Measurements from ENCODE around the gene RNASEH2B. TPM values are rescaled to one million over a fixed set of nuclear protein-coding genes. Genes with fewer than 3 reads are reported as not detected.
A peak's percentile ranks its signal among the peaks of the same experiment; 100 is the strongest.

Gene RNASEH2B
- total and polyA plus RNA-seq, 2 of the 8 experiments (the other 6 are each of a cell fraction or from before 2014, with no cell fraction given), result 19.3 to 43.9 TPM

DNA sequence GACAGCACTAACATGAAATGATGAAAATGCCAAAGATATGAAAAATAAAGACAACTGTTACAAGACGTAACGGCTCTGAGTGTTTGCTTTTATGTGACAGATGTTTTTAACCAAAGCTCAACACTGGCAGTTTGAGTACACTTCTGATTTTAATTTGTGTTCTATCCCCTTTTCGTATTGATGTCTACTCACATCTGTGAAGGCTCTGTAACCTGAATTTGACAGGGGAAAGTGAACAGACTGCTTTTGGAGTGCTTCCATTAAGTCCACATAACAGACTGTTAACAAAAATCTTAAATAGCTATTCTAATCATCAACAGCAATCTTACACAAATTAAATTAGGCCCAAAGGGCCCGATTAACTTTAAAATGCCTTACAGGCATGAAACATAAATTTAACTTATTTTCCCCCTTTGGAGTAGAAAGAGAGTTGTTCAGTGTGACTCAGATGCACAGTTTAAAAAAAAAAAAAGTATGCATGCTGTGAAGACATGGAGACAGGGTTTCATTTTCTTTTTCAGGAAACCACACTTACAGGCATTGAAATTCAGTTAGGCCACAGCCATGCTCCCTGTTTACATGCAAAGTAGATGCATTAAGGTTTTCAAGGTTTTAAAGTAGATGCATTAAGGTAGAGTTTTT, 16.3 kb upstream of the RNASEH2B start:
- Histone ChIP-seq H3K18ac (ENCODE audit: extremely low read depth, low read length) (no peak overlapping the region), H3K36me3 (ENCODE audit: control insufficient read depth in 2 of 4, insufficient read depth in 4 of 4, low read length in 3 of 4) (no peaks in the 10 kb centered on the region), H3K9me3 (ENCODE audit: insufficient read depth in 2 of 2, low read depth in 1 of 2, low read length in 1 of 2) (no peaks in the 10 kb centered on the region; a peak in 1 of 4 replicates), H3K14ac (ENCODE audit: insufficient read length) (no peak overlapping the region), H2BK5ac (ENCODE audit: low read depth, low read length) (no peak overlapping the region), H2BK120ac (replicated peaks; ENCODE audit: low read depth, low read length) (peak overlapping the region; percentile 98), H3K23ac (ENCODE audit: insufficient read length) (no peak overlapping the region), H3K23me2 (ENCODE audit: low read depth, low read length) (no peaks in the 10 kb centered on the region), H2BK15ac (ENCODE audit: low read length) (no peak overlapping the region), H3K79me2 (ENCODE audit: control insufficient read depth in 1 of 2, insufficient read depth in 2 of 2, low read length in 2 of 2) (no peaks in the 10 kb centered on the region), H3K27ac (ENCODE audit: low read depth, low read length) (no peak overlapping the region), H3K56ac (replicated peaks; ENCODE audit: insufficient read length, low read depth, low read length) (no peak overlapping the region), H3K4me3 (ENCODE audit: extremely low read depth in 1 of 4, insufficient read depth in 2 of 4, low read depth in 3 of 4, low read length in 4 of 4) (peak overlapping the region in 1 of 4 experiments; percentile 14; a peak in 1 of 8 replicates), H2AFZ (ENCODE audit: low read length) (no peak overlapping the region), H3K4me2 (ENCODE audit: insufficient read depth in 1 of 2, low read depth in 2 of 2, low read length in 2 of 2) (peak overlapping the region; percentile 27 to 47; a peak in 3 of 4 replicates), H3K9ac (replicated peaks in 1 of 4; ENCODE audit: extremely low read depth in 1 of 4, low read depth in 3 of 4, low read length in 3 of 4) (no peak overlapping the region), H2BK12ac (ENCODE audit: low read depth, low read length) (no peak overlapping the region), H3K4me1 (replicated peaks in 1 of 4; ENCODE audit: control insufficient read depth in 3 of 4, insufficient read depth in 4 of 4, low read length in 3 of 4) (peaks cover 0 to 11% (median 5%) of the 10 kb centered on the region in 4 experiments; a peak in 4 of 7 replicates), H2BK20ac (ENCODE audit: low read length) (no peak overlapping the region; the same call in 1 of the 2 replicates), H4K8ac (ENCODE audit: extremely low read depth, insufficient read depth, low read length) (no peak overlapping the region), H4K91ac (replicated peaks; ENCODE audit: insufficient read length, low read length) (no peak overlapping the region), H3K4ac (replicated peaks; ENCODE audit: insufficient read length, low read depth, low read length) (no peak overlapping the region), H2AK5ac (ENCODE audit: low read depth, low read length) (no peak overlapping the region), H3K27me3 (replicated peaks in 1 of 4; ENCODE audit: control insufficient read depth in 3 of 4, extremely low read depth in 1 of 4, insufficient read depth in 3 of 4, low read length in 3 of 4) (no peaks in the 10 kb centered on the region), H3K79me1 (ENCODE audit: low read depth, low read length) (no peaks in the 10 kb centered on the region), H4K20me1 (replicated peaks in 1 of 2; ENCODE audit: control insufficient read depth in 1 of 2, insufficient read depth in 2 of 2, low read length in 2 of 2) (no peaks in the 10 kb centered on the region), H4K5ac (ENCODE audit: insufficient read length, low read depth, low read length) (peak overlapping the region; percentile 18)
- POLR2A ChIA-PET (ENCODE audit: partially characterized antibody), result interaction anchor here (1.6 to 2.7 kb wide), 2 partner anchors 16 to 51 kb away, joined by 4 to 13 read pairs; partner anchors contain the start of gene RNASEH2B
- CTCF ChIA-PET (ENCODE audit: partially characterized antibody), result interaction anchor here (0.6 to 2.3 kb wide), 4 partner anchors 19 to 1653 kb away, joined by 3 to 6 read pairs (median 4); no protein-coding TSS in a partner anchor
- WGBS, 2 experiments (ENCODE audit: extremely low coverage in 1 of 2, insufficient coverage in 1 of 2, insufficient read length in 1 of 2, insufficient replicate concordance in 2 of 2, low coverage in 1 of 2, low lambda C conversion rate in 2 of 2, missing lambda C conversion rate in 1 of 2), result 41% methylated on average over 4 of the region's 4 CpGs; no CpG with 5 or more reads in 1 of the 2 experiments
- DNase-seq (ENCODE audit: low read depth in 1 of 2, low spot score in 2 of 2), result no peak
- peak; percentile 28 for FAIRE-seq
- TF ChIP-seq CHD2 (IDR thresholded peaks at IDR 0.05; ENCODE audit: low read length) (no peak), SP2 (IDR thresholded peaks at IDR 0.05; ENCODE audit: low read length) (no peak)

Measured in H1 (cell line).